Testis (tissue), 2 donors: ENCODE data around the gene TXN.

Experiments
- POLR2A ChIP-seq: fragments of 450-650 bp; IDR thresholded peaks from one replicate; pipeline ENCODE4 v1.6.1; 2017; ENCODE audit warnings: antibody characterized with exemption, mild to moderate bottlenecking, moderate library complexity
- TF ChIP-seq, protein P1 (sequence below), 3 experiments: fragments of 450-650 bp in 2 of 3; fragments of 200-600 bp in 1 of 3; sonication (generic) in 1 of 3; IDR thresholded peaks; one replicate each; pipeline ENCODE4 v1.5.1; 2016 to 2019; ENCODE audit warnings: antibody characterized with exemption in 3 of 3, mild to moderate bottlenecking in 2 of 3, moderate library complexity in 1 of 3

DNA sequence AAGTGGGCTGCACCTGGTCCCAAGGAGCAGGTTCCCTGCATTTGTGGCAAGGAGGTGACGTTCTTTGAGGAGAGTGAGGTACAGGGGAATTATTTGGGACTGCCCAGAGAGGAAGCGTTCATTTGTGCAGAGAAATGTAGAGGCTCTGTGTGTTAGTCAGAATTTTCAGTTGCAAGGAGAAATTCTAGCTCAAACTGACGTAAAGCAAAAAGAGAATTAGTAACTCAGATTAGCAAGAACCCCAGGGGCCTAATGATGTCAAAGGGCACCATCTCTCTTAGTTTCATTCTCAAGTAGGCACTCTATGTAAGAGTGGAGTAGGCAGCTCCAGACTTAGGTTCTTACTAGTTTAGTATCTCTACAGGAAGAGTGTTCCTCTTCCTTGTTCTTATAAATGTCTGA, 2.4 kb upstream of the TXN start:
- TF ChIP-seq, protein P1, sequence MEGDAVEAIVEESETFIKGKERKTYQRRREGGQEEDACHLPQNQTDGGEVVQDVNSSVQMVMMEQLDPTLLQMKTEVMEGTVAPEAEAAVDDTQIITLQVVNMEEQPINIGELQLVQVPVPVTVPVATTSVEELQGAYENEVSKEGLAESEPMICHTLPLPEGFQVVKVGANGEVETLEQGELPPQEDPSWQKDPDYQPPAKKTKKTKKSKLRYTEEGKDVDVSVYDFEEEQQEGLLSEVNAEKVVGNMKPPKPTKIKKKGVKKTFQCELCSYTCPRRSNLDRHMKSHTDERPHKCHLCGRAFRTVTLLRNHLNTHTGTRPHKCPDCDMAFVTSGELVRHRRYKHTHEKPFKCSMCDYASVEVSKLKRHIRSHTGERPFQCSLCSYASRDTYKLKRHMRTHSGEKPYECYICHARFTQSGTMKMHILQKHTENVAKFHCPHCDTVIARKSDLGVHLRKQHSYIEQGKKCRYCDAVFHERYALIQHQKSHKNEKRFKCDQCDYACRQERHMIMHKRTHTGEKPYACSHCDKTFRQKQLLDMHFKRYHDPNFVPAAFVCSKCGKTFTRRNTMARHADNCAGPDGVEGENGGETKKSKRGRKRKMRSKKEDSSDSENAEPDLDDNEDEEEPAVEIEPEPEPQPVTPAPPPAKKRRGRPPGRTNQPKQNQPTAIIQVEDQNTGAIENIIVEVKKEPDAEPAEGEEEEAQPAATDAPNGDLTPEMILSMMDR (IDR thresholded peaks at IDR 0.05) = no peak
- no peak for TF ChIP-seq POLR2A
